GM18505 (cell line): ENCODE measurements around the gene PGM2L1.

Experiments used
- ATAC-seq: cut with Tn5 transposase; IDR thresholded peaks from one replicate; pipeline ENCODE4 v1.9.1; 2021; ENCODE audit not compliant: unreplicated experiment
- POLR2A ChIP-seq: IDR thresholded peaks from 4 replicates; pipeline ENCODE4 v1.6.1; 2011; ENCODE audit warnings: borderline replicate concordance; ENCODE audit not compliant: insufficient read depth, insufficient read length; ENCODE audit errors: extremely low read depth

The PGM2L1 gene

DNA sequence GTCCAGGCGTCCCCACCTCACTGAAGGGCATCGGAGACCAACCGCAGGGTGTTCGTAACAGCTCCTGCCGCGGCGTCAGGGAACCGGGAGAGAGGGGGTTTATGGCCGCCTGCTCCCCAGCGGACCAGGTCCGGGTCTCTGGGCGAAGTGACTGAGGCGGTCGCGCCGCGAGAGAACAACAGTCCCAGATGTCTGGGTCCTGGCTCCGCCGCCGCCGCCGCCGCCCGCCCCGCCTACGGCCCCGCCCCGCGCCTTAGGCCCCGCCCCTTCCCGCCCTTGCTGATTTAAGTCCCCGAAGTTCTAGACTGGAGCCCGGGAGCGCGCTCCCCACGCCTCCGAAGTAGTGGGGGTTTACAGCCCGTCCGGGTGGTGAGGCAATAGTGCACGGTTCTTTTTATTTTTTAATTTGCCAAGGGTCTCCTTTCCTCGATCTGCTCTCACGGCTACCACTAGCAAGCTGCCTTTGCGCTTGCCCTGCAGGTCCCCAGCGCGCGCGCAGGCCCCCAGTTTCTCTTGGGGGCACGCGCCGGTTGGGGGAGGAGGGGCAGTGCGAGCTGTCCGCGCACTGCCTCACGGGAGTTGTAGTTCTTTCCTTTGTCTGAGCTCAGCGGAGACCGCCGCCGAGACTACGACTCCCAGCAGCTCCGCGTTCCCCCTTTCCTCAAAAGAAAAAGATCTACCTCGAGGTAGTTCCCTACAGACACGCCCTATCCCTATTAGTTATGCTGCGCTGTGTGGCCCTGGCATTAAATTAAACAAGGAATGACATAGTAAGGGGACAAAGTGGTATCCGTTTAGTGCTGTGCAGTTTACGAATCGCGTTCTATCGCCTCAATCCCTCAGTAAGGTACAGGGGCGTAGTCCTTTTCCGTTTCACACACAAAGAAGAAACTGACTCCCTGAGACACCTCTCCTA, at the start of gene PGM2L1:
TSS of gene PGM2L1 (minus strand) at position 190 of the 916 bp plus-strand sequence. CDS start 272 bp downstream, outside the sequence.
- peak; percentile 57 for TF ChIP-seq POLR2A
- ATAC-seq, result peak; percentile 91

DNA sequence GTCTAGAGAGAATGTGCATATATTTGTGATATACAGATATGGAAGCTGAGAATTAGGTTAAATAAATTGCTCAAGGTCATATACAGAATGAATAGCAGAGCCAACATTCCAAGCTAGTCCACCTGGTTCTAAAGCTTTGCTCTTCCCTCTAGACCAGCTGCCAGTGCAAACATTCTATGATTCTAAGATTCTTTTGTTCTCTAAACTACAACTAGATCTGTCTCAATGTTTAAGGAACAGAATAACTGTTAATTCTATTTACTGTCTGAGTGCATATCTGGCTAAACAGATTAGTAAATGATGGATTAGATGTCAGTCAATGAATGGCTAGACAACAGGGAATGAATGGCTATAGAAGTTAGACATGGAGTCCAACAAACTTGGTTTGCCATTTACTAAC, 49.5 kb upstream of the PGM2L1 start:
- ATAC-seq, result no peak
- TF ChIP-seq POLR2A, result no peak

DNA sequence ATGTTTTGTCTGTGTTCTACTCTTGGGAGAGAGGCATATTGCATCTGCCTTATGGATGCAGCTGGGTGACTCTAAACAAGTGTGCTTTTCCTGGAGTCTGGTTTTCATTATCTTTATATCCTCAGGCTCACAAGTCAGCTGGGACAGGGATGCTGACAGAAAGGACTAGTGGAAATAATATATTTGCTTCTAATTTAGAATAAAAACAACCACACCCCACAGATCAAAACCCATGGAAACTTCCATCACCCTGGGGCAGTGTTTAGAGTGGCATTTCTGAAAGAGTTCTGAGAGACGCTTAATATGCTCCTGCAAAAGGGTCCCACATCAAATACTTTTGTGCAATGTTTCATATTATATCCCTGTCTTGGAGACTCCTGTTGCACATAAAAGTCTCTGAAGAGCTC, 48.3 kb upstream of the PGM2L1 start:
- TF ChIP-seq POLR2A, result no peak
- no peak for ATAC-seq

DNA sequence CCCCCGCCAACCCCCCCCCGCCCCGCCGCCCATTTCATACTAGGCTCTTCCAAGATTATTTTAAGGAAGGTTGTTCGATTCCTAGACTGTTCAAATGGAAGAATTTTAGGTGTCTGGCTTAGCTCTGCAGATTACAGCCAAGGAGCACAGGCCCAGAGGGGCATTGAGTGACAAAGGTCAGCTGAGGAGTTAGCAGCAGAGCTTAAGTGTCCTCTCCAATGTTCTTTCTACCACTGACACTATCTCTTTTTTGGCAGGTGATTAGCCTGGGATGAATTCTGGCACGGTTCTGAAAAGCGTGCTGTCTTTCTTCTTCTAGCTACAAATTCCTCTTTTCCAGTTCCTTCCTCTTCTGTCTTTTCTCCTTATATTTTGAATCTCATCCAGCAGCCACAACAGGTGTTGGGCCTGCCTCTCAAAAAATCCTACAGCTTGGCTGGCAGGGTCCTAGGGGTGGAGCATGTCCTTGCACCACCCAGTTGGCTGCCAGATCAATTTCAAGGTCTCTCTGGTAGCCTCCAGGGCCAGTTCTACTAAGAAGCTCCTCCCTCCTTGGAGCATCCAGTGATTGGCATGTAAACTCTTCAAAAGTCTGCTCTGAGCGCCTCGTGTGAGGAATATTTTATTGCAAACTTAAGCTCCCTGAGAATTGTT, 46.1 kb upstream of the PGM2L1 start:
- TF ChIP-seq POLR2A, result no peak
- ATAC-seq, result no peak

DNA sequence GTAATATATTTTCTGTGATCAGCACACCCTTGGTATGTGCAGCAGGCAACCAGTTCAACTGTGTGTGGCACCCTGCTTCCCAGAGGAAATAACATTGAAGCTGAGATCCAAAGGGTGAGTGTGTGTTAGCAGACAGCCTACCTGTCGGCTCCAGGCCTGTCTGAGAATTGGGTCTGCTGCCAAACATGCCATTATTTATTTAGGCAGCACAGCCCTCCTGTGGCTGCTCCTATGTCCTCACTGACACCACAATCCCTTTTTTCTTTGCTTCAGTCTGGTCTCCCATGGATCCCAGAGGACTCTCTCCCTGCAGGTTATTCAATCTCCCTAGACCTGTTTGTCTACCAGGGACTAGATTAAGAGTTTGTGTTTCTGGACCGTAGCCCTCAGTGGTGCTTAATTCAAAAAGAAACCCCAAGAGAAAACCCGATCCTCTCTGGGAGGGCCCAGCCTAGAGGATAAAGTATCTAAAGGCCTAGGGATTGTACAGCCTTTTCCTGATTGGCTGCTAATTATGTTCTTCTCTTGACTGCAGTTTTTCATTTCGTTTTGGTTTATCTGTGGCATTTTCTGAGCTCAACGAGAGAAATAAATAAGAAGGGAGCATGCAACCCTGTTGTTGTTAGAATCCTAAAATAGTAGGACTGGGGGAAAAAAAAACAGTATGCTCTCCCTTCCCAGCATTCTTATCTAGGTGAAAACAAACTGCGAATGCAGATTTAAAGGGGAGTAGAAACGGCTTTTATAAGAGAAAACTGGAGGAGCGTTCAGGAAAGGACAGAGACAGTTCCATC, 45.0 kb upstream of the PGM2L1 start:
- TF ChIP-seq POLR2A, result no peak
- no peak for ATAC-seq

DNA sequence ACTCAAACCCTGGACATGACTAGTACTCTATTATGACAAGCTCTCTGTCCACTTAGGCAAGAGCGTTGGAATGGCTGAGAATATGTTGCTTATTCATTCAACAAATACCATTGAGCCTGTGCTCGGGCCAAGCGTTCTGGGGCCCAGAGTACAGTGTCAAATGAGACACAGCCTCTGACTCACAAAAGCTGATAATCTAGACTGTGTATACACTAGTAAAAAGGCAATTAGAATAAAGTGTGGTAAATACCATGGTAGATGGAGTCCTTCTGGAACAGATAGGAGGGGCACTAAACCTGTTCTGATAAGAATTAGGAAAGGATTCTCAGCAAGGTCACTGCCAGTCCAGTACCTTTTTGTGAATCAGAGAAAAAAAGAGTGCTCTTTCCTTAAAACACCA, 44.4 kb upstream of the PGM2L1 start:
- TF ChIP-seq POLR2A, result no peak
- ATAC-seq, result no peak

DNA sequence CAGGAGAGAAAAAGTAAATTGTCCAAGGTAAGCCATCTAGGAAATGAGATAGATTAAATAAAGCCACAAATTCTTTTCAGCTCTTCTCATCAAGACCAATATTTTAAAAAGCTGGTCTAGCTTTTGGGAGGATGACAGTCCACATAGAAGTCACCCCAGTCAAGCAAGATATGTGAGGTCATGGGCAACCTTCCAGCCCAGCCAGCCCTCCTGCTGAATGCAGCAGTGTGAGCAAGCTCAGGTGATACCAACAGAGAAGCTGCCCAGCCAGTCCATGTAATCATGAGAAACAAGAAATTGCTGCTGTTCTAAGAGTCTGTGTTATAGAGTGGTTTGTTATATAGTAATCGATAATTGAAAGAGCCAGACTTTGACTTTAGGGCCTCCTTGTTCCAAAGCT, 40.4 kb upstream of the PGM2L1 start:
- no peak for ATAC-seq
- no peak for TF ChIP-seq POLR2A

DNA sequence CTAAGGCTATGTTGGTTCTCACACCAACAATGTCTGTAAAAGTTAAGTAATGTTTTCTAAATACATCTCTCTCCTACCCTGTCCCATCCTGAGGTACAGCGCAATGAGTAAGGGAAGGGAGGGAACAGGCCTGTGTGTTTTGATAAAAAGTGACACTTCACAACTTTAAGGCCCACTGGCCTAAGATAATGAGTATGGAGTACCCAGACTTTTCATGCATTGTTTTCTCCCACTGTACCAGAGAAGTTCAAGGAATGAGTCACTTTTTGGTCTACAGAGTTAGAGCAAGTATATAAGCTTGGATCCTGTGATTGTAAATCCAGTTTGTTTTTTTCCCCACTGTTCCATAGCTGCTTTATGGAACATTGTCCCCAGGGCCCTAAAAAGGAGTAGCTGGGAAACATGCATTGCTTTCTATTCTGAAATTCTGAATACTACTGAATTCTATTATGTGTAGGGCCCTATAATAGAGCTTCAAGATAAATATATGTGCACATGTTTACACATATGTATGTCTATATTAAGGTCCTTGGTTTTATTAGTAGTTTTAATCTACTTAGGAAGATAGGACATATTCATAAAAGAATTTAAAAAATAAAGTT, 39.3 kb upstream of the PGM2L1 start:
- TF ChIP-seq POLR2A, result no peak
- no peak for ATAC-seq

DNA sequence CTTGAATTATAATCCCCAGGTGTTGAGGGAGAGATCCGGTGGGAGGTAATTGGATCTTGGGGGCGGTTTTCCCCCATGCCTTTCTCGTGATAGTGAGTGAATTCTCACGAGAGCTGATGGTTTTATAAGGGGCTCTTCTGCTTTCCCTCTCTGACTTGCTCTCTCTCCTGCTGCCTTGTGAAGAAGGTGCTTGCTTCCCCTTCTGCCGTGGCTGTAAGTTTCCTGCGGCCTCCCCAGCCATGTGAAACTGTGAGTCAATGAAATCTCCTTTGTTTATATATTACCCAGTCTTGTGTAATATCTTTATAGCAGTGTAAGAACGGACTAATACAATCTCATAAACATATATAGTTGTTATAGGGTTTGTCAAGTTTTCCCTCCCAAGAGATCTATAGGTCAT, 36.3 kb upstream of the PGM2L1 start:
- TF ChIP-seq POLR2A, result no peak
- no peak for ATAC-seq

DNA sequence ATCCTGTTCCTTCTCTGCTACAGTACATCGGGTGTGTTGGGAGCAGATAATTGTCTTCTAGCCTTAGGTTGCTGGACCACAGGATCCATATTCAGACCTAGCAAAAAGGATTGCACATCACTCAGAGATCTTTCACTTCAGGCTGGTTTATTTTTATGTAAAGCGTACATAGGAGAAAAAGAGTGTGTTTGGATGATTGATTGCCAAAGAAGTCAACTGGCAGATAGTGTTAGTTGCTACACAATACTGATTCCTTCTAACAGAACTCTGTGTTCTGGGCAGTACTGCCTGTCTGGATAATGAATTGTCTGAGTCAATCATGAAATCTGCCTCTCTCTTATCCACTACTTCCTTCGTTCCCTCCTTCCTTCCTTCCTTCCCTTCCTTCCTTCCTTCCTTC, 31.0 kb upstream of the PGM2L1 start:
- no peak for ATAC-seq
- no peak for TF ChIP-seq POLR2A

DNA sequence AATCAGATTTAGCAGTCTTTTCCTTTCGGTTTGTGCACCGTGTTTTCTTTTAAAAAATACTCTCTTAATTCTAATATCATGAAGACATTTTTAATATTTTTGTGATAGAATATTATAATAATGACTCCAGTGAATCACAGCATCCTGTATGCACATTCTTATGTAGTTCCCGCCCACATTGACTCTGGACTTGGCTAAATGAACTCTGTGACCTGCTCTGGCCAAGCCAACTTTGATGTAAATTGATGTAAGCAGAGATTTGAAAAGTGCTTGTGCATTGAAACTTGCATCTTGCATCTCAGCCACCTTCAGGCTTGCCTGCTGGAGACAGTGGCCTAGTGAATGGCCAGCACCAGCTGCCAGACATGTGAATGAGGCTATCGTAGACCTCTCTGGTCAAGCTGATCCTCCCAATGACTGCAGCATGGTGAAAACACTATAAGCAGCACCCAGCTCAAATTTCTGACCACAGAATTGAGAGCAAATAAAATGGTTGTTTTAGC, 29.2 kb upstream of the PGM2L1 start:
- TF ChIP-seq POLR2A, result no peak
- no peak for ATAC-seq

DNA sequence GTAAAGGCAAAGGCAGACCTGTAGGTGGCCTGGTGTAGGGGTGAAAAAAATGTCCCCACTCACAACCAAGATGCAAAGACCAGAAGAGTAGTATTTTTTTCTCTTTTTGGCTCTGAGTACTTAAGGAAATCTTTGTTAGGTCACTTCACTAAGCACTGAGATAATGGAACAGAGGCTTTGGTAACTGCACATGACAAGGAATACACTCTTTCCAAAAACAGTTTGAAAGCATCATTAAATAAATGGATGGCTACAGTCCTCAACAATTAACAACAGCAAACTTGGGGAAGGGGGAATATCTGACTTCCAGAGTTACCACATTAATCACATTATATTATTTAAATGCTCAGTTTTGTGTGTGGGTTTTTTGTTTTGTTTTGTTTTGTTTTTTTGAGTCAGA, 26.9 kb upstream of the PGM2L1 start:
- ATAC-seq, result no peak
- TF ChIP-seq POLR2A, result no peak

DNA sequence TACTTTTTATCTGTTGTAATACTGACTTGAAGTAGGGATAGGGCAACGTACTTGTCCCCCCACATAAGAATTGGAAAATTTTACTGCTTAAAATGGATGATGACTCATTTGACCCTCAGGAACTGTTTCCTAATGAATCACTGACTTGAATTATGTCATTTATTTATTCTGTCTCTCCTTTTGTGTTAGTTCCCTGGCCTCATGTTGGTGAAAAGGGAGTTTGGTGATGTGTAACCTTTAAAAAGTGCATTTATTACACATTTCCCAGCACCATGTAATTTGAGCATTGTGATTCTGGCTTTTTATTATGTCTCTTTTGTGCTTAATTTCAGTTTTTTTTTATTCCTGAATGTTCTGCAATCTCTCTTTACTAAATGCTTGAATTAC, 20.3 kb upstream of the PGM2L1 start:
- ATAC-seq, result no peak
- TF ChIP-seq POLR2A, result no peak
